NCI-H2081 (cell line): ENCODE measurements around the gene DDX56.
A peak's percentile ranks its signal among the peaks of the same experiment; 100 is the strongest.
"Not testable (repeated sequence)": the region's sequence is repeated elsewhere in the genome, so short reads cannot be mapped to it uniquely, and the experiment has no call there.

ENCODE experiments used
- DNase-seq, 2 experiments: peaks; one replicate each; lab custom pipeline; 2025; lab: John Stamatoyannopoulos, UW

DDX56 gene

GRCh38 chr7:44573464-44574286 lies at the start of gene DDX56:
DDX56 (minus strand) TSS chr7:44573908; CDS start chr7:44573895, 13 bp downstream.
- peak; percentile 96 to 98 for DNase-seq

- no peak for DNase-seq
Observed at GRCh38 chr7:44622342-44623151, 48.8 kb upstream of the DDX56 start.

- DNase-seq, result no peak
Observed at GRCh38 chr7:44621750-44622103, 48.0 kb upstream of the DDX56 start.

GRCh38 chr7:44621034-44621749 lies 47.5 kb upstream of the DDX56 start:
- DNase-seq, result no peak

GRCh38 chr7:44618753-44619152 lies 45.0 kb upstream of the DDX56 start:
- no peak for DNase-seq

GRCh38 chr7:44618045-44618444 lies 44.3 kb upstream of the DDX56 start:
- DNase-seq, result no peak

- no peak for DNase-seq
Observed at GRCh38 chr7:44617225-44617890, 43.6 kb upstream of the DDX56 start.

GRCh38 chr7:44616545-44616944 lies 42.8 kb upstream of the DDX56 start:
- DNase-seq, result no peak

GRCh38 chr7:44615793-44616192 lies 42.1 kb upstream of the DDX56 start:
- no peak for DNase-seq

- no peak for DNase-seq
Observed at GRCh38 chr7:44615149-44615611, 41.5 kb upstream of the DDX56 start.

- DNase-seq, result no peak
Observed at GRCh38 chr7:44609829-44610228, 36.1 kb upstream of the DDX56 start.

GRCh38 chr7:44608916-44609648 lies 35.4 kb upstream of the DDX56 start:
- DNase-seq, result no peak

- no peak for DNase-seq
Observed at GRCh38 chr7:44607141-44608068, 33.7 kb upstream of the DDX56 start.

- DNase-seq, result peak; percentile 99
Observed at GRCh38 chr7:44606341-44607140, 32.8 kb upstream of the DDX56 start, which contains the start of gene OGDH. OGDH (plus strand) TSS chr7:44606627; CDS start chr7:44624344, 17,717 bp downstream.

GRCh38 chr7:44604941-44605340 lies 31.2 kb upstream of the DDX56 start:
- no peak for DNase-seq

GRCh38 chr7:44603193-44603592 lies 29.5 kb upstream of the DDX56 start:
- no peak for DNase-seq

- no peak for DNase-seq
Observed at GRCh38 chr7:44602576-44602910, 28.8 kb upstream of the DDX56 start.

- no peak for DNase-seq
Observed at GRCh38 chr7:44599222-44599621, 25.5 kb upstream of the DDX56 start.

- DNase-seq, result not testable (repeated sequence)
Observed at GRCh38 chr7:44597181-44597580, 23.5 kb upstream of the DDX56 start.
